HG03025 (cell line): ENCODE results near the gene EXOC1L.
A peak's percentile ranks its signal among the peaks of the same experiment; 100 is the strongest.
"Not testable (repeated sequence)": the region's sequence is repeated elsewhere in the genome, so short reads cannot be mapped to it uniquely, and the experiment has no call there.

Experiments
- ATAC-seq: cut with Tn5 transposase; IDR thresholded peaks from one replicate; pipeline ENCODE4 v1.9.1; 2021; ENCODE audit warnings: mild to moderate bottlenecking, moderate library complexity; ENCODE audit not compliant: unreplicated experiment, low FRiP score

Gene EXOC1L

DNA sequence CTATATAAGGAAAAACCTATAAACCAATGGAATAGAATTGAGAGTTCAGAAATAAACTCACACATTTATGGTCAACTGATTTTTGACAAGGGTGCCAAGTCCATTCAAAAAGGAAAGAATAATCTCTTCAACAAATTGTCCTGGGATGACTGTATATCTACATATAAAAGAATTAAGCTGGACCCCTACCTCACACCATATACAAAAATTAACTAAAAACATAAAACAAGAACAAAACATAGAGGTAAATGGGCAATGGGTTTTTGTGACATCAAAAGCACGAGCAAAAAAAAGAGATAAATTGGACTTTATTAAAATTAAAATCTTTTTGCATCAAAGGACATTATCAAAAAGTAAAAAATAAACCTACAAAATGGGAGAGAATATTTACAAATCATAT lies 18.3 kb downstream of the EXOC1L start:
- no peak for ATAC-seq

DNA sequence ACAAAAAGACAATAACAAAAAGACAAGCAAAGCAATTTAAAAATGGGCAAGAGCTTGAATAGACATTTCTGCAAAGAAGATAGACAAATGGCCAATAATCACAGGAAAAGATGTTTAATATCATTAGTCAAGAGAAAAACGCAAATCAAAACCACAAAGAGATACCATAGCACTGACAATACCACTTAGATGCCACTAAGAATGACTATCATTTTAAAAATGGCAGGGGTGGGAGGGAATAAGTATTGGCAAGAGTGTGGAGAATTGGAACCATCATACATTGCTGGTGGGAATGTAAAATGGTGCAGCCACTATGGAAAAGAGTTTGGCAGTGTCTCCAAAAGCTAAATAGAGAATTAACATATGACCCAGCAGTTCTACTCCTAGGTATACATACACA lies 18.8 kb downstream of the EXOC1L start:
- no peak for ATAC-seq

DNA sequence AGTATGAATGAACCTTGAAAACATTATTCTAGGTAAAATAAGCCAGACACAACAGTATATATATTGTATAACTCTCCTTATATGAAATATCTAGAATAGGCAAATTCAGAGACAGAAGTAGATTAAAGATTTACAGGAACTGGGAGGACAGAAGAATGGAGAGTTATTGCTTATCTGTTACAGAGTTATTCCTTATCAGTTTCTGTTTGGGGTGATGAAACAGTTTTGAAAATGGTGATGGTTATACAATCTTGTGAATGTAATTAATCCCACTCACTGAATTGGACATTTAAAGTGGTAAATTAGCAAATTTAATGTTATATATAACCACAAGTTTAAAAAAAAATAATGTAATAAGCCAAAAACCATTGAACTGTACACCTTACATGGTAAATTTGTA lies 19.4 kb downstream of the EXOC1L start:
- no peak for ATAC-seq

DNA sequence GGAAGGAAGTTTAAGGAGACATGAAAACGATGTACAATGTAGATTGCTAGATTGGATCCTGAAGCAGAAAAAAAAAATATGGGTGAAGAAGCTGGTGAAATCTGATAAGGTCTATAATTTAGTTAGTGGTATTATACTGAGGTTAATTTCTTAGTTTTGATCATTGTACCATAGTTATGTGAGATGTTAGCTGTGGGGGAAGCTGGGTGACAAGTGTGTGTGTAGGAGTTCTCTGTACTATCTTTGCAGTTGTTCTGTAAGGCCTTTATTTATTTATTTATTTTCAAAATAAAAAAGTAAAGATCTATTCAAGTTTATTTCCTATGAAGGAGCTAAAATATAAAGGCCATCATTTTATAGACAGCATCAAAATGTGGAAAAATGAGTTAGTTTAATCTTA lies 21.4 kb downstream of the EXOC1L start:
- no peak for ATAC-seq

DNA sequence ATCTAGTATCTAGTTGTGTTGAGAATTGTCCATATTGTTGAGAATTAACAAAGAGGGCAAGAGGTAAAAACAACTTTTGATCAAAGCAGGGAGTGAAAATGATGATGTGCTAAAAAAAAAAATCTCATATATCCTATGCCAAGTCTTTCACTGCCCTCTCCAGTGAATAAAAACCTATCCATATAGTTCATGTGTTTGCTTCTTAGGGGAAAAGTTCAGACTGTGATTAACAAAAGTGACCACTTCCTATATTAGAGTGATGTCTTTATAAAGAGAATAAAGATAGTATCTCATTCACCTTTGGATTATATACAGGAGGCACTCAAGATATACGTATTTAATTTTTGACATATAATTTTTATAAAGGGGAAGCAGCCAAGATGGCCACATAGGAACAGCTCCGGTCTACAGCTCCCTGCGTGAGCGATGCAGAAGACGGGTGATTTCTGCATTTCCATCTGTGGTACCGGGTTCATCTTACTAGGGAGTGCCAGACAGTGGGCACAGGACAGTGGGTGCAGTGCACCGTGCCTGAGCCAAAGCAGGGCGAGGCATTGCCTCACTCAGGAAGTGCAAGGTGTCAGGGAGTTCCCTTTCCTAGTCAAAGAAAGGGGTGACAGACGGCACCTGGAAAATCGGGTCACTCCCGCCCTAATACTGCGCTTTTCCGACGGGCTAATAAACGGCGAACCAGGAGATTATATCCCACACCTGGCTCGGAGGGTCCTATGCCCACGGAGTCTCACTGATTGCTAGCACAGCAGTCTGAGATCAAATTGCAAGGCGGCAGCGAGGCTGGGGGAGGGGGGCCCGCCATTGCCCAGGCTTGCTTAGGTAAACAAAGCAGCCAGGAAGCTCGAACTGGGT lies 22.0 kb downstream of the EXOC1L start:
- not testable (repeated sequence) for ATAC-seq

DNA sequence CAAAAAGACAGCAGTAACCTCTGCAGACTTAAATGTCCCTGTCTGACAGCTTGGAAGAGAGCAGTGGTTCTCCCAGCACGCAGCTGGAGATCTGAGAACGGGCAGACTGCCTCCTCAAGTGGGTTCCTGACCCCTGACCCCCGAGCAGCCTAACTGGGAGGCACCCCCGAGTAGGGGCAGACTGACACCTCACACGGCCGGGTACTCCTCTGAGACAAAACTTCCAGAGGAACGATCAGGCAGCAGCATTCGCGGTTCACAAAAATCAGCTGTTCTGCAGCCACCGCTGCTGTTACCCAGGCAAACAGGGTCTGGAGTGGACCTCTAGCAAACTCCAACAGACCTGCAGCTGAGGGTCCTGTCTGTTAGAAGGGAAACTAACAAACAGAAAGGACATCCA lies 22.7 kb downstream of the EXOC1L start:
- not testable (repeated sequence) for ATAC-seq

DNA sequence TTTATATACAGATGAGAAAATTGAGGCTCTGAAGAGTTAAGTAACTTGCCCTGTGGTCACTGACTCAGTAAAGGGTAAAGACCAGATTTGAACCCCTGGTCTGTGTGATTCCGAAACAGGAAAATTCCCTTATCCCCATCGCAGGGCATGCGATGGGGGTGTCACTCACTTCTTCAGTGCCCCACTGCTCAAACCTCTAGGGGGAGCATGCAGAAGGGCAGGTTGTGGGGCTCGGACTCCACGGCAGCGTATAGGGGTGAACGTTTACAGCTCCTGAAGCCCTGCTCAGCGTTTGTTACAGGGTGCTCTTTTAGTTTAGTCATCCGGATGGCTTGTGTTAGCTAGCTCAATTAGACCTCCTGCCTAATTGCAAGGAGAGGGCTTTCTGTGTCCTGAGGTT lies 30.1 kb downstream of the EXOC1L start:
- ATAC-seq: no peak

DNA sequence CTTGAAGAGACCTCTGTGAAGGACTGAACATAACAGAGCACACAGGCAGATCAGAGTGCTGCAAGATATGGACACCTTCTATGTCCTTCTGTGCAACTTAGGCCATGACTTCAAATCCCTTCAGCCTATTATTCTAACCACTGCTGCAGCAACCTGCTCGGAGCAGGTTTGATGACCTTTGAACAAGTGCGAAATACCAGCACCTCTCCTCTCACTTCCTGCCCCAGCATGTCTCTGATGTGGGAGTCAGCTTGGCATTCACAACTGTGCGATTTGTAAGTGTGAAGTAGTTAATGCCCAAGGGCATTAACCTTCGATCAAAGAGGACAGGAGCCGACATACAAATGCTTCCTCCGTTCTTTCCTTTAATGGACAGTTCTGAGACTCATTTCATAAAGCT lies 32.3 kb downstream of the EXOC1L start:
- no peak for ATAC-seq

DNA sequence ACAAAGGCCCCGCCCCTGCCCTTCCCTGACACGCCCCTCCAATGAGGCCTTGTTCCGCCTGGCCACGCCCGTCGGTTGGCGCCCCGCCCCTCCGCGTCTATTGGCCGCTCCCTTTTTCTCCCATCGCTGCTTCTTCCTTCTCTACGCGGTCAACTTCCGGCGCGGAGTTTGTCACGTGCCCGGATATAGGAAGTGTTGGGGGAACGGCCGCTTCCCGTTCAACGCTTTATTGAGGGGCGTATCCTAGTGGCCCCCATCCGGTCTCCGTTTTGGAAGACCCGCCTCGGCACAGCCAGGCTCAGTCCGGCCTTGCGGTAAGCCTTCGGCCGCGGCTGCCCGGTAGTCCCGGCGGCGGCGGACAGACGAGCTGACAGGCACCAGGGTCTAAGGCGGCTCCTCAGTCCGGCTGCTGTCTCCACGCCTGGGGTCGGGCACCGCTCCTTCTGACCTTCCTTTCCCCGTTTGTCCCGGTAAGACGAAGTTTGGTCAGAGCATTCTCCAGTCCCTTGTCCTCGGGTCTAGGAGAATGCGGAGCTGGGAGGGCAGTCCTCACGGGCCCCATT lies 34.0 kb downstream of the EXOC1L start, which contains the start of gene EXOC1:
TSS of gene EXOC1 (plus strand) at position 165 of the 563 bp plus-strand sequence. CDS start 4,676 bp downstream, outside the sequence.
- ATAC-seq: peak; percentile 98

DNA sequence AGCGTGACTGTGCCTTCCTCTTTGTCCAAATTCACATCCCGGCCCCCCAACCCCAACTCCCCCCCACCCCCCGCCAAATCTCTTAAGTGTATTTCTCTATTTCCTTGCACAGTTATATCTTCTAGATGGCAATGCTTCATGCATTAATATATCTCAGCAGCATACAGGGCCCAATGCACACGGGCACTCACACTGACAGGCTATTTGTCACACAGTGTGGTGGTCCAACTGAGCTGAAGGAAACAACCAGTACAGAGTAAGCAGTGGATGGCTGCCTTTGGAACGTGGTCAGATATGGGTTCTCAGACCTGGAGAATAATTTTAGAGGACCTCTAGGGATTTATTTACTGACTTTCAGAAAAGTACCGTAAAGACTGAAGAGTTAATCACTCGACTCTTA lies 34.5 kb downstream of the EXOC1L start:
- peak; percentile 4 for ATAC-seq

DNA sequence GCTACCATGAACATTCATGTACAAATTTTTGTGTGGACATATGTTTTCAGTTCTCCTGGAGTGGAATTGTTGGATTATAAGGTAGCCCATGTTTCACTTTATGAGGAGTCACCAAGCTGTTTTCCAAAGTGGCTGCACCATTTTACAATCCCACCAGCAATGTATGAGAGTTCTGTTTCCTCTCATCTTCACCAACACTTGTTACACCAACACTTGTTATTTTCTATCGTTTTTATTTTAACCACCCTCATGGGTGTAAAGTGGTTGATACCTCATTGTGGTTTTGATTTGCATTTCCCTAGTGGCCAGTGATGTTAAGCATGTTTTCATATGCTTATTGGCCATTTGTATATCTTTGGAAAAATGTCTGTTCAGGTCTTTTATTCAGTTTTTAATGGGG lies 38.0 kb downstream of the EXOC1L start:
- no peak for ATAC-seq

DNA sequence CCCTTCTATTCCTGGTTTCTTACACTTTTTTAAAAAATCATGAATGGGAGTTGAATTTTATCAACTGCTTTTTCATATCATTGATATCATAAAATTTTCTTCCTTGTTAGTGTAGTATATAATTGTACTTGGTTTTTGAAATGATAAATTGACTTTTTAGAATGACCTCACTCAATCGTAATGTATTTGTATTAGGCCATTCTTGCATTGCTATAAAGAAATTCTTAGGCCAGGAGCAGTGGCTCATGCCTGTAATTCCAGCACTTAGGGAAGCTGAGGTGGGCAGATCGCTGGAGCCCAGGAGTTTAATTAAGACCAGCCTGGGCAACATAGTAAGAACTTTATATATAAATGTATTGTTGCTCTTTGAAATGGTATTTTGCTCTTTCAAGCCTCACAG lies 40.1 kb downstream of the EXOC1L start:
- ATAC-seq: no peak

DNA sequence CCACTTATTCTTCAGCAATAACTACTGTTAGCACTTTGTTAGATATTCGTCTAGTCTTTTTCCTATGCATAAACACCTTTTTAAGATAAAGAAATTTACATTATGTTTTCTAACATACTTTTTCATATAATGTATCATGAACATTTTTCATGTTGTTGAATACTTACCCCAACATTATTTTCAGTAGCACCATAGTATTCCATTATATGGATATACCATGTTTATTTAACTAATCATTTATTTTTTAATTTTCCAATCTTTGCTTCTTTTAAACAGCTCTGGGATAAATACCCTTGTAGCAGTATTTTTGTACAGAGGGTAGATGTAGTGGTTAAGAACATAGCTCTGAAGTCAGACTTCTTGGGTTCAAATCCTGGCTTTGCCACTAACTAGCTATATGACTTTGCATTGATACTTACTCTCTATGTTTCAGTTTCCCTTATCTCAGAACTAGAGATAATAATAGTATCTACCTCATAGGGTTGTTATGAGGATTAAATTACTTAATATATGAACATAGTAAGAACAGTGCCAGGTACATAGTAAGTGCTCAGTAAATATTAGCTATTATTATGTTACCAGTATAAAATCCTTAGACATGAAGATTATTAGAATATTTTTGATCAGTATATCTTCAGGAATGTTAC lies 45.1 kb downstream of the EXOC1L start:
- ATAC-seq: no peak

DNA sequence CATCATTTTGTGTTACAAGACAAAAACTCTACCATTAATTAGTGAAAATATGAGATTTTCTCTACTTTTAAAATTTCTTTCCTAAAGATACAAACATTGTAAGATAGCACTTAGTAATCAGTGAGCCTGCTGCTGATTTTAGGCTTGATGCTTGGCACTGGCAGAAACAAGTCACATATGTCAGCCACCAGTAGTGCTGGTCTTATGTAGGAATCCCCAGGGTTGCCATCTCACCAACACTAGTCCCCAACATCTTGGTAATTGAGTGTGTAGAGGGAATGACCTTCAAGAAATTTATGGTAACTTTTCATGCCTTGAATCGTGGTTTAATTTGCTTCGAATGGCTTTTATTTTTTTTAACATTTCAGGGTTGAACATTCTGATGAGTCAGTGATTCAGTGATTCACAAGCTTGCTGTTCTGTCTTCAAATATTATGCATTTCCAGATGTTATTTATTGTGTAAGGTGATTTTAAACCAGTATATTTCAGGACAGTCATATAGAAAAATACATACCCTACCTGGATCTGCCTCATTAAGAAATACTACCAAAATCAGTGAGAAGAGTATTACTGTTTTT lies 45.7 kb downstream of the EXOC1L start:
- no peak for ATAC-seq

DNA sequence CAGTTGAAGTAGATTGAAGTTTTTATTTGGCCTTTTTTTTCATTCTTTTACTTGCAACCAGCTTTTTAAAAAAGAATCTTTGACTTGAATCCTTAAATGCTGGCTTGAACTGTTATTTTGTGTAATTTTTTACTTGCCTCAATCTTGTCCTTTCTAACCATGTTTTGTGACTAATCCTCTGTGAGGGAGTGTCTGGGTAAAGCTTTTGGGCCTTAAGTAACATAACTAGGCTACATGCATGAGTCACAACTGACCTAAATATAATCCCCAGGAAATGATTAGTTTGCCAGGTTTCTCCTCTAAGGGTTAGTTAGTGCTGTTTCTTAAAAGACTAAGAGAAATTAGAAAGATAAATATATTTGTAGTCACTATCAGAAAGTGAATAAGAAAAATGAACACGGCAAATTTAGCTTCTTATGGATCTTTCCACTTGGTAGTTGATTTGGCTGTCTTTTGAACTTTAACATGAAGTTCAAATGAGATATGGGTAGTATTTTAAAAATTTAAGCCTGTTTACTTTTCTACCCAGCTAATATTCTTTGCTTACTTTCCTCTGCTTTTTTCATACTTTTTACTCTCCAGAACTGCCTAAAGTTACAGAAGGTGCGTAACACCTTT lies 46.8 kb downstream of the EXOC1L start:
- ATAC-seq: peak; percentile 75

DNA sequence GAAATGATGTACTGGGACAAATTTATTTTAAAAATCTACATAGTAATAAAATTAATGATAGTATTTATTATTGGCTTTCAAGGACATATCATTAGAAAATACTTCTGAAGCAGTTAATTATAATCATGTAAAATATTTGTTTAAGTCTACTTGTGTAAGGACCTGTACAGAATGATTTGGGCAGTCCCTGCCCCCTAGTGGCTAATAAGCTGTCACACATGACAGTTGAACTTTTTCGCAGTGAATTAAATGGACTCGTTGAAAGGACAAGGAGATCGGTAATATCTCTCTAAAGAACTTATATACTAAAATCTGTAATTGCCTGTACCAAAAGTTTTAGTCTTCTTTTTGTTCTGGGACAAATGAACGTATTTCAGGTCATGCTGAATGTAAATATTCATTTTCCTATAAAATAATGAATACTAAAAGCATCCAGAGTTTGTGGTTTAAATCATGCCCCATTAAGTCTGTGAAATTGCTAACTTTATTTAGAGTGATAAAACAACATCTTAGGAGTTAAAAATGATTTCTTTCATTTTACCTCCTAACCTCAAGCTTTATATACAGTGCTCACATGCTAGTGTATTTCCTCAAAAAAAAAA lies 47.5 kb downstream of the EXOC1L start:
- ATAC-seq: peak; percentile 82

DNA sequence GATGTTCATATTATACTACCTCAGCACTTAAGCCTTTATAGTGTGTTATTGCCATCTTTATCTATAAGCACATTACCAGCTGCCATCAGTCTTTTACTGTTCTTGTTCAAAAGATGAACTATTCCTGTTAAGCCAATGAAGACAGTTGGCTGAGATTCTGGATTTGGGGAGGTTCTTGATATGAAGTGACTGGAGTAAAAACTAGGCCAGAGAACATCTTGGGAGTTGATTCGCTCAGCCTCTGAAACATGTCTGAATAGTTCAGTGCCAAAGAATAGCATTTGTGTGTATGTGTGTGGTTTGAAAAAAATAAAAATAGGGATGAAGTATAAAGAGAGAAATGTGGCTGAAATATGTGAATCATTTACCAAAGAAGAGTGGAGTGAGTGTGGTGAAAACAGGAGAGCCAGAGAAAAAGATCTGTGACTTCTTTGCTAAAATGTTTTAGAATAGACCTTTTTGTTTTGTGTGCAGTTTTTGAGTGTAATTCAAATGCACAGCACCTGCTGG lies 49.0 kb downstream of the EXOC1L start:
- no peak for ATAC-seq

DNA sequence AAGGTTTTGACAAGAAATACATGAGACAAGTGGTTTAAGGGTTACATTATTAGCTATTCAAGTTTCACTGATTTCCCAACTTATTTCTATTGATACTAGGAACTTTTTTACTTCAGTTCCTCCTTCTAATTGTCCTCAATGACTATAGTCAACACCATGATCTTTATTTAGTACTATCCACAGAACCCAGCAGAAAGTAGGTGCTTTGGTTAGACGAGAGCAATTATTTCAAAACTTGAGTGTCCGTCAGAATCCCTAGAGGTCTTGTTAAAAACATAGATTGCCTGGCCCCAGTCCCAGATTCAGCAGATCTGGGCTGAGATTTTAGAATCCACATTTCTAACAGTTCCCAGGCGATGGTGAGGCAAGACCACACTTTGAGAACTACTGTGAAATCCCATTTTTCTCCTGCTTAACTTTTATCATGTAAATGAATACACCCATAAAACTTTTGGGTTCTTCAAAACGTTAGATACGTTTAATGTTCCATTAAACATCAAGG lies 51.8 kb downstream of the EXOC1L start:
- no peak for ATAC-seq

DNA sequence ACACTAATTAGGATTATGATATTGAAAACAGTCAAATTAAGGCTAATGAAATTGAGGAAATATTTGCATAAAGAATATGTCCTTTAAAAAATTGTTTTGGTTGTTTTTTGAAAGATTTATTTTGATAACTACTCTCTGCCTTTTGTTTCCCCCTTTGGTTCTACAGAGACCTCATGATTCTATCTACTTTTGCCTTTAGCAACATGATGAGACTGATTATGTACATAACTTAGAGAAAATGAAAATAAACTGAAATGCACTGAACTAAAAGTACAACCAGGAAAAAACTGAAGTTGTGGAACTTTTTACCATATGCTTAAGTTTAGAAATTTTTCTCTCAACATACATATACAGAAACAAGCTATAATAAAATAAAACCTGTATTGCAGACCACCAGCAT lies 55.2 kb downstream of the EXOC1L start:
- ATAC-seq: no peak

DNA sequence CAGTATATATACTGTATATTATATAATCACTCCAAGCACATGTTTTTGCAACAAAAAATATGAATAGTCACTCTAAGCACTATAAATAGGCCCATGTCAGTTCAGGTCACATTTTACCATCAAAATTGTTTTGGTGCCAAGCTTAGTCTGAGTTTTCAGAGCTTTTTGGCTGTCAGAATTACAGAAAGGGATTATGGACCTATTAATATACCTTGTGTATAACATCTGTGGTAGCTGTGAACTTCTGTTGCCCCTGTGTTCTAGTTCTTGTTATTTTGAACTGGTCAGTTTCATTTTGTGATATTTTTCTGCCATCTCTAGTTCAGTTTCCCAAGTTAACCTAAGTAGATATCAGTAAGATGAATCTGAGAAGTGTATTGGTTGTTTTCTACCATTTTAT lies 56.8 kb downstream of the EXOC1L start:
- no peak for ATAC-seq
